MM.1S (cell line): ENCODE results near the gene TGFBR2.

Experiments
- EZH2 ChIP-seq: fragments of 300-600 bp; sonication (generic); optimal IDR thresholded peaks from 2 replicates; pipeline ENCODE3; 2017; ENCODE audit warnings: low read depth, mild to moderate bottlenecking, antibody characterized with exemption, low read length, mixed read lengths
- EZH2phosphoT487 ChIP-seq: fragments of 300-600 bp; sonication (generic); IDR thresholded peaks from 2 replicates; pipeline ENCODE4 v1.6.1; 2018; ENCODE audit warnings: antibody characterized with exemption, low read length
- TF ChIP-seq, protein P1 (sequence below): fragments of 300-600 bp; sonication (generic); IDR thresholded peaks from 2 replicates; pipeline ENCODE4 v1.5.1; 2016; ENCODE audit warnings: antibody characterized with exemption, low read length, mixed read lengths

DNA sequence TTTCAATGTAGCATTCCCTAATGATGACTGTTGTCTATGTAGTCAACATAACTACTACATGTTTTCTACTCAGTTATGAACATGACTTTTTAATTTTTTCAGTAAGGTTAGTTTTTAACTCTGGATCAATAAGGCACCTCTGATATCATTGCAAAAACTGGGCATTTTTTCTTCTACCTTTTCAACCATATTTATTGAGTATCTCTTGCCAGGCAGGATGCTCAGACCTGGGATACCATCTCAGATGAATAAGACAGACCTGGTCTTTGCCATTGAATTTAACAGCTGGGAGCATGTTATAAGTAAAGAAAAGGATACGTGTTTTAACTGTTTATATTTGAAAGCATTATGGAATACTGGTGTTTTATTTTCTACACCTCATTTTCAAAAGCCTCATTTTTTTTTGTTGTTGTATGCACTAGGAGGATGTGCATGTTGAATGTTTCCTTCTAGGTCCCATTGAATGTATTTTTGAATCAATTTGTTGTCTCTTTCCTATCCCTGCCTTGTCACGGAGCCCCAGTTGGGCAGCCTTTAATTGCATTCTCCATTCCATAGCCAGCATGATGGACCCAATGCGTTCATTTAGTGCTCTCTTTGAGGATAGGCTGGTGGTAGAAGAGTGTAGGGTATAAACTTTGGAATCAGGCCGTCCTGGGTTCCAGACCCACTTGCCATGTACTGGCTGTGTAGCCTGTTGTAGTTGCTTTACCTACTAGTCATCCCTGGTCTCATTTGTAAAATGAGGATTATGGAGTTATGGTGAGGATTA lies 3.7 kb downstream of the TGFBR2 start:
- TF ChIP-seq, protein P1, sequence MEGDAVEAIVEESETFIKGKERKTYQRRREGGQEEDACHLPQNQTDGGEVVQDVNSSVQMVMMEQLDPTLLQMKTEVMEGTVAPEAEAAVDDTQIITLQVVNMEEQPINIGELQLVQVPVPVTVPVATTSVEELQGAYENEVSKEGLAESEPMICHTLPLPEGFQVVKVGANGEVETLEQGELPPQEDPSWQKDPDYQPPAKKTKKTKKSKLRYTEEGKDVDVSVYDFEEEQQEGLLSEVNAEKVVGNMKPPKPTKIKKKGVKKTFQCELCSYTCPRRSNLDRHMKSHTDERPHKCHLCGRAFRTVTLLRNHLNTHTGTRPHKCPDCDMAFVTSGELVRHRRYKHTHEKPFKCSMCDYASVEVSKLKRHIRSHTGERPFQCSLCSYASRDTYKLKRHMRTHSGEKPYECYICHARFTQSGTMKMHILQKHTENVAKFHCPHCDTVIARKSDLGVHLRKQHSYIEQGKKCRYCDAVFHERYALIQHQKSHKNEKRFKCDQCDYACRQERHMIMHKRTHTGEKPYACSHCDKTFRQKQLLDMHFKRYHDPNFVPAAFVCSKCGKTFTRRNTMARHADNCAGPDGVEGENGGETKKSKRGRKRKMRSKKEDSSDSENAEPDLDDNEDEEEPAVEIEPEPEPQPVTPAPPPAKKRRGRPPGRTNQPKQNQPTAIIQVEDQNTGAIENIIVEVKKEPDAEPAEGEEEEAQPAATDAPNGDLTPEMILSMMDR: no peak
- TF ChIP-seq EZH2: no peak
- no peak for TF ChIP-seq EZH2phosphoT487
